ENCODE results near the gene OTOGL. TPM values are rescaled to one million over a fixed set of nuclear protein-coding genes. Genes with fewer than 3 reads are reported as not detected.

The OTOGL gene
- total RNA-seq, 4 donors from 2014 or later: 0.21 to 0.60 (median 0.44) TPM; not detected in 1

GRCh38 chr12:80356097-80356496, 256.8 kb downstream of the OTOGL start:
- H3K9me3 ChIP-seq: no peaks in the 10 kb centered on the region
- peak overlapping the region in 1 of 4 donors; percentile 29 for H3K27ac ChIP-seq
- TF ChIP-seq POLR2A (IDR thresholded peaks at IDR 0.05): no peak
- no peak for TF ChIP-seq EP300 (IDR thresholded peaks at IDR 0.05)
- TF ChIP-seq, protein P1, sequence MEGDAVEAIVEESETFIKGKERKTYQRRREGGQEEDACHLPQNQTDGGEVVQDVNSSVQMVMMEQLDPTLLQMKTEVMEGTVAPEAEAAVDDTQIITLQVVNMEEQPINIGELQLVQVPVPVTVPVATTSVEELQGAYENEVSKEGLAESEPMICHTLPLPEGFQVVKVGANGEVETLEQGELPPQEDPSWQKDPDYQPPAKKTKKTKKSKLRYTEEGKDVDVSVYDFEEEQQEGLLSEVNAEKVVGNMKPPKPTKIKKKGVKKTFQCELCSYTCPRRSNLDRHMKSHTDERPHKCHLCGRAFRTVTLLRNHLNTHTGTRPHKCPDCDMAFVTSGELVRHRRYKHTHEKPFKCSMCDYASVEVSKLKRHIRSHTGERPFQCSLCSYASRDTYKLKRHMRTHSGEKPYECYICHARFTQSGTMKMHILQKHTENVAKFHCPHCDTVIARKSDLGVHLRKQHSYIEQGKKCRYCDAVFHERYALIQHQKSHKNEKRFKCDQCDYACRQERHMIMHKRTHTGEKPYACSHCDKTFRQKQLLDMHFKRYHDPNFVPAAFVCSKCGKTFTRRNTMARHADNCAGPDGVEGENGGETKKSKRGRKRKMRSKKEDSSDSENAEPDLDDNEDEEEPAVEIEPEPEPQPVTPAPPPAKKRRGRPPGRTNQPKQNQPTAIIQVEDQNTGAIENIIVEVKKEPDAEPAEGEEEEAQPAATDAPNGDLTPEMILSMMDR (IDR thresholded peaks at IDR 0.05): no peak
- H3K4me3 ChIP-seq: no peak overlapping the region
- no peaks in the 10 kb centered on the region for H3K36me3 ChIP-seq
- H3K27me3 ChIP-seq: no peaks in the 10 kb centered on the region
- no peak for DNase-seq (ENCODE audit: low spot score in 2 of 2)
- 16% methylated on average over 2 of the region's 2 CpGs for WGBS, 2 donors
- H3K4me1 ChIP-seq: peaks cover 0 to 22% (median 3%) of the 10 kb centered on the region in 4 donors

GRCh38 chr12:80359703-80360102, 260.4 kb downstream of the OTOGL start:
- no peak overlapping the region for H3K4me3 ChIP-seq
- peaks cover 0 to 5% (median 0%) of the 10 kb centered on the region in 4 donors for H3K4me1 ChIP-seq
- peaks cover 0 to 10% (median 1%) of the 10 kb centered on the region in 4 donors for H3K9me3 ChIP-seq
- H3K27me3 ChIP-seq: no peaks in the 10 kb centered on the region
- TF ChIP-seq, protein P1 (IDR thresholded peaks at IDR 0.05): no peak
- TF ChIP-seq EP300 (IDR thresholded peaks at IDR 0.05): no peak
- no peak for TF ChIP-seq POLR2A (IDR thresholded peaks at IDR 0.05)
- no peak overlapping the region for H3K27ac ChIP-seq
- DNase-seq (ENCODE audit: low spot score in 2 of 2): no peak
- H3K36me3 ChIP-seq: no peaks in the 10 kb centered on the region

- Histone ChIP-seq H3K9me3 (peaks cover 0 to 10% (median 1%) of the 10 kb centered on the region in 4 donors), H3K27me3 (no peaks in the 10 kb centered on the region), H3K27ac (no peak overlapping the region), H3K4me1 (no peaks in the 10 kb centered on the region), H3K36me3 (no peaks in the 10 kb centered on the region), H3K4me3 (no peak overlapping the region)
- DNase-seq (ENCODE audit: low spot score in 2 of 2): no peak
- TF ChIP-seq EP300 (IDR thresholded peaks at IDR 0.05) (no peak), POLR2A (IDR thresholded peaks at IDR 0.05) (no peak)
- TF ChIP-seq, protein P1 (IDR thresholded peaks at IDR 0.05): no peak
- 77 to 85% methylated on average over 3 of the region's 3 CpGs for WGBS, 2 donors
These were observed 264.7 kb downstream of the OTOGL start for GRCh38 chr12:80364056-80364455.

- no peaks in the 10 kb centered on the region for H3K36me3 ChIP-seq
- H3K4me1 ChIP-seq: no peaks in the 10 kb centered on the region
- no peak overlapping the region for H3K27ac ChIP-seq
- H3K4me3 ChIP-seq: no peak overlapping the region
- no peaks in the 10 kb centered on the region for H3K9me3 ChIP-seq
- H3K27me3 ChIP-seq: no peaks in the 10 kb centered on the region
- TF ChIP-seq POLR2A (IDR thresholded peaks at IDR 0.05) (no peak), EP300 (IDR thresholded peaks at IDR 0.05) (no peak)
- TF ChIP-seq, protein P1 (IDR thresholded peaks at IDR 0.05): no peak
- no peak for DNase-seq (ENCODE audit: low spot score in 2 of 2)
- 60 to 70% methylated on average over 4 of the region's 4 CpGs for WGBS, 2 donors
These were observed 274.3 kb downstream of the OTOGL start for GRCh38 chr12:80373666-80374065.

DNA sequence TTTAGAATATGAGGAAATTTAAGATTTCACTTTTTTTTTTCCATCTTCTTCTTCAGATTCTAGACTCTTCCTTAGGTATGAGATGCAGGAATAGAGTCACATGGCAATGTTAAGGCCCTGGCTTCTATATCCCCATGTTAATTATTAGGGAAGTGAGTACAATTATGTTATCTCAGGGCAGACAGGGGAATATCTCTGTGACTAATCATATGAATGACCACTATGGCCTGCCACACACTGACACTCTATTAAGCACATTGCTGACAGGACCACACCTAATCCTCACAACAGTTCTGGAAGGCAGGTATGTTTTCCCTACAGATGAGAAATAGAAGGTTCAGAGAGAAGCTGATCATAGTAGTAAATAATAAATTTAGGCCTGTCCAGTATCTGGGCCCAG, 275.3 kb downstream of the OTOGL start:
- TF ChIP-seq, protein P1 (IDR thresholded peaks at IDR 0.05): no peak
- TF ChIP-seq EP300 (IDR thresholded peaks at IDR 0.05) (no peak), POLR2A (IDR thresholded peaks at IDR 0.05) (no peak)
- H3K4me1 ChIP-seq: no peaks in the 10 kb centered on the region

More for the DNA sequence above, 275.3 kb downstream of the OTOGL start:
- H3K4me3 ChIP-seq: no peak overlapping the region
- H3K27me3 ChIP-seq: no peaks in the 10 kb centered on the region
- H3K27ac ChIP-seq: no peak overlapping the region
- DNase-seq (ENCODE audit: low spot score in 2 of 2): no peak
- H3K36me3 ChIP-seq: no peaks in the 10 kb centered on the region
- H3K9me3 ChIP-seq: no peaks in the 10 kb centered on the region

All from tibial nerve (tissue), 4 donors.